Activated CD8-positive, alpha-beta memory T cell treated with anti-CD3 and anti-CD28 coated beads, Interleukin-2, amount 50 U/mL, for 1 hour (primary cell): Measurements from ENCODE around the gene LAMC3.

Source experiments
- DNase-seq: peaks from one replicate; pipeline ENCODE4 v3.0.0-alpha.2; 2020; ENCODE audit errors: extremely low read depth

Gene LAMC3

DNA sequence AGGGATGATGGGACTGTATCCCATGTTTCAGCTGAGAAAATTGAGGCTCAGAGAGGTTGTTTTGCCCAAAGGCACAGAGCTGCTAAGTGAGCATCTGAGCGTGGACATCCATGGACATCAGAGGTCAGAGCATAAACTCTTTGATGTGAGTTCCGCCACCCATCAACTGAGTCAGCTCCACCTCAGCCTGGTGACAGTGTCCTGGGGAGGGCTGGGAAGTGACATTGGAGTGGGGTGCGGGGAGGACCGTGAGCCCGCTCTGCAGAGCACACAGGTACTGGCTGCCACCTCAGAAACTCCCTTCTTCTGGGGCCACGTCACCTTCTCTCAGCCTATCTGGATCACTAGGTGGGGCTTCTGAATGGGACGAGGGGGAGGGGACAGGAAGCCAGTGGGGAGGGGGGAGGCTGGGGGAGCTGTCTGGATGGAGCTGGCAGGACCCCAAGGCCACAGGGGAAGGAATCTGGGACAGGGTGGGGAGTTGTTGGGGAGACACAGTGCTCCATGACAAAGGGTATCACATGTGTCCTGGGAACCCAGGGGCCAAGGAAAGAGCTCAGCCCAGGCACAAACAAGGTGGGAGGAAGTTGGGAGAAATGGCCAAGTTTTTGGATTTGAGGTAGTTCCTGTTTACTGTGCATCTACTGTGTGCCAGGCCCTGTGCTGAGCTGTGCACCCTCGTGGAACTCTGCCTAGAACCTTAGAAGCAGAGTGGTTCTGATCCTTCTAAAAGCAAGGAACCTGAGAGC lies 2.5 kb downstream of the LAMC3 start:
- no peak for DNase-seq

DNA sequence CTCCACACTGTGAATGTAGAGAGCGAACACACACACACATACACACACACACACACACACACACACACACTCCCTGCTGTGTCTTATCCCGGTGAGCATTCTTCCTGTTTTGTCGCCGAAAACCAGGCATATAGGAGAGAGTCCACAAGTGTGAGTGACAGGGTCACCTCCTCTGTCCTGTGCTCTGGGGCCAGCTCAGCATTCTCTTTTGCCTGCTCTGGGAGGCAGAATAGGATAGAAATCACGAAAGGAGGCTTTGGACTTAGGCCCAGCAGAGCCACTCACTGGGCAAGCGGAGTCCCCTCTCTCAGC lies 3.0 kb downstream of the LAMC3 start:
- no peak for DNase-seq

- DNase-seq: no peak
These were observed 3.5 kb downstream of the LAMC3 start for GRCh38 chr9:131012396-131012917.

DNA sequence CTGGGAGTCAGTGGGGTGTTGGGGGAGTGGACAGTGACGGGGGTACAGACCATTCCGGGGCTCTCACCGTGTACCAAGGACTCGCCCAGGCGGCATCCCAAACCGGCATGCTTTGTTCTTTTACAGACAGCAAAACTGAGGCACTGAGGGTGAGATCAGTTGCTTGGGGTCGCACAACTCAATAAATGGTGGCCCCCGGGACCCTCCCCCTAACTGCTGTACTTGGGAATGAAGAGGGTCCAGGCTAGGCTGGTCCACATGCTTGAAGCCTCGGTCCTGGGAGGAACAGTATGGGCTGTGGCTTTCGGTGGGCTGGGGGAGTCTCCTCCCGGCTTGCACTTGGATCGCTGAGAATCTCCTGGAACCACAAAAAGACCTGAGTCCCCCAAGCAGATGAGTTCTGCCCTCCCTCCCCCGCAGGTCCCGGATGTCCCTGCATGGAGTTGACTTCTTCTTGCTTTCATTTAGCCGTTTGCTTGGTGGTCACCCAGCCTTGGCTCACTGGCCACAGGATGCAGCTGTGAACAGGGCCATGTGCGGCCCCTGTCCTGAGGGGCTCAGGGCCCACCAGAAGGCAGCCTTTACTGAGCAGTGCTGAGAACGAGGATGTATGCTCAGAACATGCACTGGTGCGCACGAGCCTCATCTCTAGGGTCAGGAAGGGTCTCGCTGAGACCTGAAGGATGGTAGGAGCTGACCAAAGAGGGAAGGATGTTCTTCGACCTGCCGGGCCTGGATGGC lies 4.2 kb downstream of the LAMC3 start:
- DNase-seq: no peak

DNA sequence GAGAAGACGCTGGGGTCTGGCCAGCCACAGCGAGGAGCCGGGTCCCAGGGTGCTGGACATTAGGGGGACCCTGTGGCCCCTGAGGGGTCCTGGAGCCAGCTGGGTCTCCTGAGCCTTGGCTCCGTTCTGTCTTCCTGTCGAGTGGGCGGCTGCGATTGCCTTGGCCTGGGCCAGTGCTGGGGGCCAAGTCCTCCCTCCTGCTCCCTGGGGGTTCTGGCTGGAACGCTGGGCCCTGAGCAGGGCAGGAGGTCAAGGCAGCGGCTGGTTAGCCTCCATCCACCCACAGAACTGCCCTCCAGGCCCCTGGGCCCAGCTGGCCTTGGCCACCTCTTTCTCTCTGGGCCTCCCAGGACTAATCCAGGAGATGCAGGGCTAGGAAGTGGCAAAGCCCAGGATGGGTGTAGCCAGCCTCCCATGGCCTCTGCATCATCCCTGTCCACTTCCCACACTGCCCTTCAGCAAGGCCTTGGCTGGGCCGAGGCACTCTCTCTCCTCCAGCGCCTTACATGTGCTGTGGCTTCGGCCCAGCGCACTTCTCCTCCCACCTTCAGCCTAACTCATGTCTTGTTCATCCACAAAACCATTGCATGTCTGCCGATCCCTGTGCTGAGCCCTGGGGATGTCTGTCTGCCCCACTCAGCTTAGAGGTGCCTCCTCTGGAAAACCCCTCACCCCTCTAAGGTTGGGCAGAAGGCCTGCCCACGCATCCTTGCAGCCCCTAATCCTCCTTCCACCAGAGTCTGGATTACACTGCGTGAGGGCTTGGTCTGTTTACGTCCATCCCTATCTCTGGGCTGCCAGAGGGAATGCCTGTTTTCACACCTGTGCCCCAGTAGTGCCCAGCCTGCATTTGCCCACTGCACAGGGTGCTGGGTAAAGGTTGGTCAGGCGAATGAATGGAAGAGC lies 5.0 kb downstream of the LAMC3 start:
- no peak for DNase-seq

DNA sequence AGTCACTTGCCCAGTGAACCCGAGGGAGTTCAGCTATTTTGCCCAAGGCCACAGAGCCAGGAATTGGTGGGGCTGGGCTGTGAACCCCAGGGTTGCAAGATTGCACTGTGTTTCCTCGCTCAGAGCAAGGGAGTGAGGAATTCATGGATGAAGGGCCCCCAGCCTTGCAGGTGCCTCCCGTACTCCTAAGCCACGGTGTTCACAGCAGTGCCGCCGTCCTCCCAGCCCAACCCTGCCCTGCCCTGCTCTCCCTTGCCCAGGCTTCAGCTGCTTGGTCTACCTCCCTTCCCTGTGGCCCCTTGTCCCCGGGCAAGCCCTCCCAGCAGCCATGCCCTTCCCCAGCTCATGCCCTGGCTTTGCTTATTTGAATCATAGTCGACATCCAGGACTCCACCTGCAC lies 6.1 kb downstream of the LAMC3 start:
- DNase-seq: no peak

- DNase-seq: no peak
These were observed 7.0 kb downstream of the LAMC3 start for GRCh38 chr9:131015876-131016397.

GRCh38 chr9:131017067-131017466 lies 8.1 kb downstream of the LAMC3 start:
- DNase-seq: no peak

- no peak for DNase-seq
These were observed 9.6 kb downstream of the LAMC3 start for GRCh38 chr9:131018621-131019020.

DNA sequence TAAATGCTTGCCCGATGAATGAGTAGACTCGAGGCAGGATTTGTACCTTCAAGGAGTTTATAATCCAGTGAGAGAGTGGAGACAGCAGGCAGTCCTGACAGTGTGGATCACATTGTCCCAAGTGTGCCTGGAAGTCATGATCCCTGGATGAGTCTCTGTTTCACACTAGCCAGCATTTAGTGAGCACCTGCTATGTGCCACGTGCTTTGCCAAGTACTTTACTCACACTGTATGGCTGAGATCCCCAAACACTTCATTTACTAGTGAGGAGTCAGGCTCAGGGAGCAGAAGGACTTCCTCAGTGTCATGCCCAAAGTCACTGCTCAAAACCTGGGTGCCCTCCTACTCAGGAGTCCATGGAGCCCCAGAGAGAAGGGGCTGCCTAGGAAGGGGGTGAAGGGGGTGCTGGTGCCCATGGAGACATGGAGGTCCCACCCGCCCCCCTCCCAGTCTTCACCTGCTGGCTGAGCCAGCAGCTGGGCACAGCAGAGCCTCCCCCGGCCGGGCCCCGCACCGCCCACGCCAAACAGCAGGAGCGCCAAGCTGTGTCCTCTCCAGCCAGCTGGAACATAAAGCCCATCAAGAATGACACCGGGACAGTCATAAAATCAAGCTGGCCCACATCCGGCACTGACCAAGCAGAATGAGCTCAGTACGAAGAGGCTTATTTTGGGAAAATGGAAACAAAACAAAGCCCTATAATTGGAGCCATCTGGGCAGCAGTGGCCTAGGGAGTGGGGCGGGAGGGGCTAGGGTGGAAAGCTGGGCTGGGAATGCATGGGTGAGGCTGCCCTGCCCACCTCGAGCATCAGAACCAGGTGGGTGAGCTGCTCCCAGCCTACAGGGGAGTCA lies 10.6 kb downstream of the LAMC3 start:
- no peak for DNase-seq

- no peak for DNase-seq
These were observed 11.4 kb downstream of the LAMC3 start for GRCh38 chr9:131020388-131020787.

DNA sequence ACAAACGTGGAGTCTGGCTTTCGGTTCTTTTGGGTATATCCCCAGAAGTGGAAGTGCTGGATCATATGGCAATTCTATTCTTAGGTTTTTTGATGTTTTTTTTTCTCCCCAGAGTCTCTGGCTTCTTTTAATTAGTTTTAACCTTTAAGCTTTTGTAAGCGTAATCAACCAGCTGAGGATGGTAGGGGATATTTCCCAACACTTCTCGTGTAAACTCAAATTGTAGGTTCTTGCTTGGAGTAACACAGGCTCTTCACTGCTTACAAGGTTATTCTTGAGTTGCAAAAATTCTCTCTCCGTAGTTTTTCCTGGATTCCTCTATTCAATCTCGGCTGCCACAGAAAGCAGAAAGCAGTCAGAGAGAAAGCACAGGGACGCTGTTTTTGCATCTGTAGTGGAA lies 11.9 kb downstream of the LAMC3 start:
- no peak for DNase-seq

- DNase-seq: no peak
These were observed 12.8 kb downstream of the LAMC3 start for GRCh38 chr9:131021785-131022184.

DNA sequence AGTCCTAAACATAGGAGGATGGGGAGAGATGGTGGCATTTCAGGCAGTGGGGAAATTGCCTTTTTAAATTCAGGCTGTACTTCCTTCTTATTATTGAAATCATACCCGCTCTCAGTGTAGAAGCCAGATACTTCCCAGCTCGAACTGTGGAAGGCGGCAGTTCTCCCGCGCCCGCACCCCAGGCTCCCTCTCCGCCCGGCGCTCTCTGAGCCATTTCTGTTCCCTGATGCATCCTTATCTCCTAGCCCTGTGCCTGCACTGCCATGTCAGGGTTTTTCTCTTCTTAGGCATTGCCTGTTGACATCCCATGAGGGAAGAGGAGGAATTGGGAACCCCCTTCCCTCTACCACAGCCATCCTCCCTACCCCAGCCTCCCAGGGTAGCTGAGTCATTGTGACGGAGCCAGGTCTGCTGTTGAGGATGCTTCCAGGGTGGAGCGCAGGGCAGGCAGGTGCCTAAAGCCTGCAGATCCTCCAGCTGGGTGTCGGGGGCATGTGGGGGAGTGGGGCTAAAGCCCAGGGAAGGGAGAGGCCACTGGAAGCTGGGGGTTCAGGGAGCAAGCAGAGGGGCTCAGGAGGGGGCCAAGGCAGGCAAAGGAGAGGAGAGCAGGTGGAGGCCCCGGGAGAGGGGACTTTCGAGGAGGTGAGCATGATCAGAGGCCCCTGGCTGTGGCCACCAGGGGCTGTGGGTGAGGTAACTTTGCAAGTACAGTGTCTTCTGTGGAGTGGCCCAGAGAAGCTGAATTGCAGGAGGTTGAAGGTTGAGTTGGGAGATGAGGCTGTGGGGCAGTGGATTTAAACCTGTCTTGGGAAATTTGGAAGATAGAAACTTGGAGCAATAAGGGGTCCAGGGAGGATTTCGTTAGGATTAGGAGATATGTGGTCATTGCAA lies 16.2 kb downstream of the LAMC3 start:
- DNase-seq: no peak

- no peak for DNase-seq
These were observed 17.2 kb downstream of the LAMC3 start for GRCh38 chr9:131025953-131026858.

DNA sequence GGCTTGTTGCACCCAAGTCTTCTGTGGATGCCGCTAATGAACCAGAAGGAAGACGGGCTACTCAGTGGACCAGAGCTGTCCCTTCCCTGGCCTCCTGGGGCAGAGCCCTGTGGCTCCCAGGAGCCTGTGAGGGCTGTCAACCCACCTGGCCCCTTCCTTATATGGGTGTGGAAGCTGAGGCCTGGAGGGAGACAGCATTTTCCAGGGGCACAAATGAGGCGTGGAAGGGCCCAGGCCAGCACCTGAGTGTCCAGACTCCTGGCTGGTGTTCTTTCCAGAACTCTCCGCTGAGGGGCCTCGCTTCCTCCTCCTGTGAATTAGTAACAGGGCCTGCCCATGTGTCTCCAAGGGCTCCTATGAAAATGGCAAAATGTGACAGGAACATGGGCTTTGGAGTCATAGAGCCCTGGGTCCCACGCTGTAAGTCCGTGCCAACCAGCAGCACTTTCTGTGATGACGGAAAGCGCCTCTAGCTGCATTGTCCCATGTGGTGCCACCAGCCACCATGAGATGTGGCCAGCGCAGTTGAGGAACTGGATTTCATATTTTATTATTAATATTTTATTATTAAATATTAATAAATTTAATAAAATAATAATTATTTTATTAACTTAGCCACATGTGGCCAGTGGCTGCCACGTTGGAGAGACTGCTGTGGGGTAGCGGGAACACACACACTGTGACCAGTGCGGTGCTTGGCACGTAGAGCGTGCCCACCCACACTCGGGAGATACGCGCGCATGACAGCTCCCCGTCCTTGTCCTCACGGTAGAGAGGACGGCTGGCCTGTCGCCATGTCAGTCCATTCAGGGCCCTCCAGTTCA lies 18.3 kb downstream of the LAMC3 start:
- DNase-seq: no peak

- no peak for DNase-seq
These were observed 18.9 kb downstream of the LAMC3 start for GRCh38 chr9:131027872-131028179.

- DNase-seq: no peak
These were observed 19.4 kb downstream of the LAMC3 start for GRCh38 chr9:131028221-131028884.
